CD4-positive, alpha-beta T cell treated with Interleukin-6 for 4 hours (primary cell): Measurements from ENCODE around the gene SPRTN.
A peak's percentile ranks its signal among the peaks of the same experiment; 100 is the strongest.

ENCODE experiments used
- DNase-seq: peaks from one replicate; pipeline ENCODE4 v3.0.0-alpha.2; 2020; ENCODE audit warnings: mixed read lengths

Gene SPRTN

GRCh38 chr1:231338270-231339128 is at the start of gene SPRTN:
Gene SPRTN (plus strand): TSS chr1:231338293. CDS start chr1:231338384, 91 bp downstream.
- no peak for DNase-seq

GRCh38 chr1:231295938-231296337 is 42.2 kb upstream of the SPRTN start:
- DNase-seq, result no peak

DNA sequence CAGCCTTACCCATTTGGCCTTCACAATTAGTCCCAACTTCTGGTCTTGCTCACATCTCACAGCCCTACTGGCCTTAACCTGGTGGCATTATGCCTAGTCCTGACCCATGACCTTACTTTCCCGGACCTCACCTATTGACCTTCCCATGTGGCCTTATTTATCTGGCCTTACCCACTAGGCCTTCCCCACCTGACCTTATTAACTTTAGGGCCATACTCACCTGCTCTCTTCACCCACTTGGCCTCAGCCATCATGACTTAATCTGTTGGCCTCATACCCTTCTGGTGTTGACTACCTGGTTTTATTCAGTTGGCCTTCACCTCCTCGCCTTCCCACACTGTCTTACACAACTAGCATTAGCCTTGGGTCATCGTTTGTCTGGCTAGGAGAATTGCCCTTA is 36.1 kb upstream of the SPRTN start:
- no peak for DNase-seq

DNA sequence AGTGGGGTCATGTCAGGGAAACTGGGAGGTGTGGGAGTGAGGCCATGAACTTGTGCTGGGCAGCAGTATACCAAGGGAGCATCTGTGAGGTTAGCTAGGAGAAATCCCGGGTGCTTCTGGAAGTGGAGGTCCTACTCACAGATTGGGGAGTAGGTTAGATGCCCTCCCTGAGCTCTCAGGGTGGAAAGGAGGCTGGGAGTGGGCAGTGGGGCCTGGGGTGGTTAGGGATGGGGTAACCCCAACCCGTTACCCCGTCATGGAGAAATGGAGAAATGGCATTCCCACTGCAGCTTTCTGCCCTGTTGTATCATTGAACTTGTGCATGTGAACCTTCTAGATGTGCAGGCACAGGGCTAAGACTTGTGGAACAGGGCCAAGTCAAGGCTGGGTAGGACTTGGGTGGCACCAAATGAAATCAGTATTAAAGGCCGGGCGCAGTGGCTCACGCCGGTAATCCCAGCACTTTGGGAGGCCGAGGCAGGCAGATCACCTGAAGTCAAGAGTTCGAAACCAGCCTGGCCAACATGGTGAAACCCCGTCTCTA is 27.6 kb upstream of the SPRTN start:
- DNase-seq, result no peak

- DNase-seq, result no peak
These were observed 26.2 kb upstream of the SPRTN start for GRCh38 chr1:231311720-231312431.

DNA sequence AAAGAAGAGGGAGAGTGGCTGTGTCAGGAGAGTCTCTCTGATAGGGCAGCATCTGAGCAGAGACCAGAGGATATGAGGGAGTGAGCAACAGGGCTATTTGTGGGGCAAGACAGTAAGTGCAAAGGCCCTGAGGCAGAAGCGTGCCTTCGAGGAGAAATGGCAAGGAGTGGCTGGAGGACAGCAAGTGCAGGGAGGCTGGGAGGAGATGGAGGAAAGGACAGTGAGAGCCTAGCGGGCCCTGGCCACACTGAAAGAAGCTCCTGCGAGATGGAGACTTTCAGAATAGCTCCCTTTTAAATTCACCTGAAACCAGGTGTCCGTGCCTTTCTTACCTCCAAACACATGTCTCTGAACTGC is 25.7 kb upstream of the SPRTN start:
- DNase-seq, result no peak

- no peak for DNase-seq
These were observed 24.4 kb upstream of the SPRTN start for GRCh38 chr1:231313661-231314060.

- peak; percentile 54 for DNase-seq
These were observed 22.2 kb upstream of the SPRTN start for GRCh38 chr1:231315887-231316286.

- DNase-seq, result no peak
These were observed 20.6 kb upstream of the SPRTN start for GRCh38 chr1:231317306-231318014.

GRCh38 chr1:231318015-231318355 is 20.1 kb upstream of the SPRTN start:
- DNase-seq, result no peak

DNA sequence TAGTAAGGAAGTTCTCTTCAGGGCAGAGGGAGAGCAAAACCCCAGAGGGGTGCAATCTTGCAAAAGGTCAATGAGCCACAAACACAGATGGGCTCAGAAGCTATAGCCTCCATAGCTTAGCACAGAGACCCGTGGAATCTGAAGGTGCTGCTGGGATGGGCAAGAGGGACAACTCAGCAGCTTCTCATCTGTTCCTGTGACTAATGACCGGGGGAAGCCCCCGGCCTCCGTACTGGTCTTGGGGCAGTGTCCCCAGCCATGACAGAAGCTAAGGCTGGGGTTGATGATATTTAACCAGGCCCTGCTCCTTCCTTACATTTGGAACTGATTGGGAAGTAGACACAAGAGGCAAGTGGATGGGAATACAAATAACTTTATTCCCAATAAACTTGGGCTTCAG is 19.5 kb upstream of the SPRTN start:
- no peak for DNase-seq

DNA sequence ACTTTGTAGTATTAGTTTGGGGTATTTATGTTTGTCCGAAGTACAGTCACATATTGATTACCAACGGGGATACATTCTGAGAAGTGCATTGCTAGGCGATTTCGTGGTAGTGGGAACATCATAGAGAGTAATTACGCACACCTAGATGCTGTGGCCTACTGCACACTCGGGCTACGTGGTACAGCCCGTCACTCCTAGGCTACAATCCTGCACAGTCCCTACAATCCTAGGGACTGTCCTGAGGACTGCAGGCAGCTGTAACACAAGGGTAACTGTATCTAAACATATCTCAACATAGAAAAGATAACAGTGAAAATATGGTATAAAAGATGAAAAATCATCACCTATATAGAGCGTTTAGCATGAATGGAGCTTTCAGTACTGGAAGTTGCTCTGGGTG is 19.0 kb upstream of the SPRTN start:
- DNase-seq, result no peak

GRCh38 chr1:231322880-231323530 is 15.1 kb upstream of the SPRTN start:
- DNase-seq, result no peak

GRCh38 chr1:231324660-231325059 is 13.4 kb upstream of the SPRTN start:
- no peak for DNase-seq

GRCh38 chr1:231326248-231326647 is 11.8 kb upstream of the SPRTN start:
- no peak for DNase-seq

DNA sequence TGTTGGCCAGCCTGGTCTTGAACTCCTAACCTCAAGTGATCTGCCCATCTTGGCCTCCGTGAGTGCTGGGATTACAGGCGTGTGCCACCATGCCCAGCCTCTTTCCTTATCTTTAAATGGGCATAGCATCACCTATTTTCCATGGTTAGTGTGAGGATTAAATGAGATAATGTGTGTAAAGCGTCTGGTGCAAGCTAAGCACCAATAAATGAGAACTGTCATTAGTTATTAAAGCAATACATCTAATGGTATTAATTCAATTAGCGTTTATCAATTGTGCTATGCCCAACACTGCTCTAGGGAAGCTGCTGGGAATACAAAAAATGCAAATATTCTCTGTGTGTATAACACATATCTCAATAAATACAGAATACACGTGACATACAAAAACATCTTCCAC is 10.5 kb upstream of the SPRTN start:
- no peak for DNase-seq

GRCh38 chr1:231329483-231329882 is 8.6 kb upstream of the SPRTN start:
- DNase-seq, result no peak

DNA sequence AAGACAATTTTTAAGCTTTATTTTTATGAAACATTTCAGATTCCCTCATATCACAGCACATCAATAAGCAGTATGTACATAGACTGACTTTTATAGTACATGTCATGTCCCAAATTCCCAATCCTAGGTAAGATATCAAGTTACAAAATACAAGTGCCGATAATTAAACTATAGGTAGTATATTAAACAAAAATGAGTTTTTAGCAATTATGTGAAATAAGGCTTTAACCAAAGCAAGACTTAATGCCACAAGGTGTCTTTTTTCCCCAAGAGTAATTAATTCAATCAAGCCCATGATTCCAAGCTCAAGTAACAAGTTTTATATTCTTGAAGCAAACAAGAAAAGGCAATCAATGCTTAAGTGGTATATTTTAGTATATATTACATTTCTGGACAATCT is 5.3 kb upstream of the SPRTN start:
- no peak for DNase-seq

DNA sequence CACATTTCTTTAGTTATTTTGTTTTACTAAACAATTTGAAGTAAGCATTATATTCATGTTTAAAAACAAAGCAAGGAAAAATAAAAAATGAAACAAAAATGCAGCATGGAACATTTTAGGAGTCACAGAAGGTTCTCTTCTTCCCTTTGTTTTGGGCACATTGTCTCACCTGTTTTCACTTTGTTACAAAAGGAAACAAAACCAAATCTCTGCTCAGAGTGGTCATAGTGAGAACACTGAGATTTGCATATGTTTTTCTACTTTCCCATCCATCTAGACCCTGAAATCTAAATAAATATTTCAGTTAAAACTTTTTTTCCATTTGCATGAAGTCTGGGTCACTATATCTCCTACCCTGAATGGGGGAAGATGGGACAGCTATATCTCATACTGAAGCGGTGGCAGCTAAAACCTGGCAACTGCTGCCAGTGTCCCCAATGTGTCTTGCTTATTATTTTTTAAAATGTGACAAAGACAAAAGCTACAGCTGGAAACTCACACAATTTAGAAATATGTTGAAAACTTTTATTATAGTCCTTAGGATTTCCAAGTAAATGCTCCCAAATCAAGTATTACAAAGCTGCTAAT is 3.9 kb upstream of the SPRTN start:
- DNase-seq, result no peak

DNA sequence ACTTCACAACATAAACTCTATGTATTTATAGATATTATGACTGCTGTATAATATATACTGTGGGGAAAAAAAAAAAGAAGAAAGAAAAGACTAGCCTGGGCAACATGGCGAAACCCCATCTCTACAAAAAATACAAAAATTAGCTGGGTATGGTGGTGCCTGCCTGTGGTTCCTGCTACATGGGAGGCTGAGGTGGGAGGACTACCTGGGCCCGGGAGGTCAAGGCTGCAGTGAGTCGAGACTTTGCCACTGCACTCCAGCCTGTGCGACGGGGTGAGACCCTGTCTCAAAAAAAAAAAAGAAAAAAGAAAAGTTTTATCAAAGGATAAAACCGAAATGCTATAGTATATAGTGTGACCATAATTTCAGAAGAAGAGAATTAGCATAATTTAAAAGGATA is 3.1 kb upstream of the SPRTN start:
- DNase-seq, result no peak

DNA sequence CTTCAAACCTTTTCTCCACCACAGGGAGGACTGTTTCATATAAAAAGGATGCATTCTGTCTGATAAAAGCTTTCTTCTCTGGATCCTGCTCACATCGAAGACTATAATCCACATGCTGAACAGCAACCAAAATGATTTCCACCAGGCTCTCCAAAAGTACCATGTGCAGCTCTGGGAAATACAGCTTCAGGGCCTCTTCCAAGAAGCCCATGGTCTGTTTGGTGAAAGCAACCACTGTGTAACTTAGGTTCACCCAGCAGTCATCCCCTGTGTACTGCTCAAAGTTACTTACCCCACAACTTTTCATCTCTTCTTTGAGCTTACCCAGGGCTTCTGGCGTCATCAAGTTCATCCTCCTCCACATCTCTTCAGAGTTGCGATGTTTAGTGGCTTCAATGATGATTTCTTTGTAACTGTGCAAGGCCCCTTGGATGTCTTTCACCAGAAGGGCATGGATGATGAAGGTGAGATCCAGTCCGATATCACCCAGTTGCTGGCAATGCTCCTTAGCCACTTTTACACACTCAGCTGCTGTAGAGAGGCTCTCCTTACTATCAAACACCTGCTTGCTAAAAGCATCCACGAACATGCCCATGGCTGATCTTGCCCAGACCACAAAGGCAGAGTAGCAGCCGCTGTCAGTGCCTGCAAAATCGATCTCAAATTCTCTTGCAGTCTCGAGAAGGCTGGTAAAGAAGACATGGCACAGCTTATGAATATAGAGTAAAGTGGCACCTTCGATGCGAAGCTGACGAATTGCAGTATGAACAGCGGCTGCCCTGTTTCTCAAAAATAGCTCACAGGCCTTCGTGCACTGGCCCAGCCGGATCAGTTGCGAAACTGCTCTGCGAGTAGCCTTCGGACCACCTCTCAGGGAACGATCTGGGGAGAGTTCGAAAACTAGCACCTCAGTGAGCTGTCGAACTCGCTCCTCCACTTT is 2.2 kb upstream of the SPRTN start:
- no peak for DNase-seq
